A673 (cell line): ENCODE measurements around the gene PDGFD. TPM values are rescaled to one million over a fixed set of nuclear protein-coding genes. Genes with fewer than 3 reads are reported as not detected.

Source experiments
- BruUV-seq: library from RNA; stranded (reverse); fragments of 400-500 nt; replicated peaks from 2 replicates; lab custom pipeline; 2021; lab: Mats Ljungman, UMichigan
- CTCF ChIA-PET: fragments of 300-600 bp; sonication (Branson Sonifier 250); formaldehyde crosslinking; loops from one replicate; lab custom pipeline; 2022; ENCODE audit warnings: antibody characterized with exemption; lab: Charles Lee
- POLR2A ChIA-PET: fragments of 300-600 bp; sonication (Branson Sonifier 250); formaldehyde crosslinking; loops from one replicate; lab custom pipeline; 2022; ENCODE audit warnings: antibody characterized with exemption; ENCODE audit not compliant: low non-redundant PET; lab: Charles Lee
- DNase-seq: peaks from one replicate; pipeline ENCODE4 v3.0.0-alpha.2; 2015; ENCODE audit warnings: low spot score
- H3K27ac ChIP-seq: fragments of 200-600 bp; sonication (generic); 2 replicates; pipeline ENCODE4 v1.5.1; 2016; ENCODE audit warnings: mixed run types, low read depth, mild to moderate bottlenecking, mixed read lengths, antibody characterized with exemption, low read length; ENCODE audit not compliant: poor library complexity, severe bottlenecking
- H3K27me3 ChIP-seq: fragments of 200-600 bp; sonication (generic); replicated peaks from 2 replicates; pipeline ENCODE4 v1.6.1; 2017; ENCODE audit warnings: mixed run types, low read depth, mild to moderate bottlenecking, mixed read lengths, antibody characterized with exemption, low read length; ENCODE audit not compliant: insufficient read depth, poor library complexity
- H3K36me3 ChIP-seq: fragments of 200-600 bp; sonication (generic); 2 replicates; pipeline ENCODE4 v1.6.1; 2016; ENCODE audit warnings: mixed run types, mild to moderate bottlenecking, mixed read lengths, antibody characterized with exemption, low read length; ENCODE audit not compliant: insufficient read depth, poor library complexity, severe bottlenecking
- H3K4me1 ChIP-seq: fragments of 200-600 bp; sonication (generic); 2 replicates; pipeline ENCODE4 v1.6.1; 2017; ENCODE audit warnings: mixed run types, mild to moderate bottlenecking, mixed read lengths, antibody characterized with exemption, low read length; ENCODE audit not compliant: insufficient read depth, poor library complexity, severe bottlenecking
- H3K4me3 ChIP-seq: fragments of 200-600 bp; sonication (generic); 2 replicates; pipeline ENCODE4 v1.5.1; 2016; ENCODE audit warnings: low read depth, mixed run types, mild to moderate bottlenecking, mixed read lengths, low read length; ENCODE audit not compliant: poor library complexity, severe bottlenecking
- H3K9me3 ChIP-seq: fragments of 200-600 bp; sonication (generic); 2 replicates; pipeline ENCODE4 v1.6.1; 2016; ENCODE audit warnings: mixed run types, low read depth, mild to moderate bottlenecking, mixed read lengths, antibody characterized with exemption, low read length; ENCODE audit not compliant: poor library complexity, severe bottlenecking
- CTCF ChIP-seq: fragments of 300-800, 200-600 bp; sonication (generic); conservative IDR thresholded peaks from 2 replicates; pipeline ENCODE4 v1.5.1; 2017; ENCODE audit warnings: low read depth, mild to moderate bottlenecking, antibody characterized with exemption, low read length, moderate library complexity, mixed read lengths
- EZH2 ChIP-seq: fragments of 200-600 bp; sonication (generic); IDR thresholded peaks from 2 replicates; pipeline ENCODE4 v1.6.1; 2017; ENCODE audit warnings: borderline replicate concordance, low read depth, mild to moderate bottlenecking, mixed read lengths, antibody characterized with exemption, low read length; ENCODE audit not compliant: poor library complexity, severe bottlenecking
- intact Hi-C: fragments of 100-400 bp; cut with micrococcal nuclease; formaldehyde crosslinking; loops from one replicate; pipeline ENCODE4 v1.10.0; 2022; ENCODE audit not compliant: unreplicated experiment
- total RNA-seq: library from RNA; stranded (reverse); gene quantifications from 2 replicates; pipeline ENCODE4 v1.2.3, GENCODE V29; 2021

Gene PDGFD
- total RNA-seq, 1 experiment from 2014 or later, result 6.1 TPM

DNA sequence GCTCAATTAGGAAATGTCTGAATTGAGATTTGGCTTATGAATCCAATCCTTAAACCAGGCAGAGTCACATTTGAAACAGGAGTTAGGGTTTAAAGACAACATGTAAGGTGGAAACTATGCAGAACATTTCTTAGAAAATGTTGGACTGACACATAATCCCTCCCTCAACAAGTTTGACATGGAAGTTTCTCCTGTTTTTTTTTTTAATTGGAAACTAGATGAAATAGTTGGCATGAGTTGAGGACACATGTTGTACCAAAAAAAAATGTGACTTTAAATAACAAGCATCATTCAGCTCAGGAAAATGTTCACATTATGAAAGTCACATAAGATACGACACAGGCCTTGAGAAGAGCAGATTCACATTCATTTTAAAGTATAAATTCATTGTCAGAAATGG is 282.4 kb downstream of the PDGFD start:
- Histone ChIP-seq H3K9me3 (no peaks in the 10 kb centered on the region), H3K4me3 (no peak overlapping the region), H3K36me3 (no peaks in the 10 kb centered on the region), H3K4me1 (no peaks in the 10 kb centered on the region), H3K27ac (no peak overlapping the region), H3K27me3 (no peaks in the 10 kb centered on the region)
- DNase-seq, result no peak
- no TSS peak for BruUV-seq
- TF ChIP-seq CTCF (no peak), EZH2 (no peak)
- POLR2A ChIA-PET, result no interaction called here
- intact Hi-C loops, result no loop called here
- CTCF ChIA-PET, result no interaction called here

DNA sequence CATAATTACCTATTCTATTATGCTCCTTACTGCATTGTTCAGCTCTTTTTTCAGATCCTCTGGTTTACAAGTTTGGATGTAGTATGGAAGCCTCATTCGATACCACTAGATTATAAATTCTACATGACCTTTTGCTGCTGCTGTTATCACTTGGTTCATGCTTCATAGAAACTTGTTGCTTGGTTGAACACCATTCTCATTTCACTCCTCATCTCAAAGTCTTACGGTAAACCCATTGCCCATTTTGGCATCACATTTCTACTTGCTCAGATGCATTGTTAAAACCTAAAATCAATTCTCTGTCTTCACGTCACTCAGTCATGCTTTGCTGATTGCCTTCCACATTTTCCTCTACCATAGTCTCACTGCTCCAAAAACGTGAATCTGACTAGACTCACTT is 283.0 kb downstream of the PDGFD start:
- BruUV-seq, result no TSS peak
- Histone ChIP-seq H3K27ac (no peak overlapping the region), H3K27me3 (no peaks in the 10 kb centered on the region), H3K9me3 (no peaks in the 10 kb centered on the region), H3K4me3 (no peak overlapping the region), H3K36me3 (no peaks in the 10 kb centered on the region), H3K4me1 (no peaks in the 10 kb centered on the region)
- no peak for DNase-seq
- intact Hi-C loops, result no loop called here
- CTCF ChIA-PET, result no interaction called here
- no peak for TF ChIP-seq EZH2
- TF ChIP-seq CTCF, result no peak
- POLR2A ChIA-PET, result no interaction called here

DNA sequence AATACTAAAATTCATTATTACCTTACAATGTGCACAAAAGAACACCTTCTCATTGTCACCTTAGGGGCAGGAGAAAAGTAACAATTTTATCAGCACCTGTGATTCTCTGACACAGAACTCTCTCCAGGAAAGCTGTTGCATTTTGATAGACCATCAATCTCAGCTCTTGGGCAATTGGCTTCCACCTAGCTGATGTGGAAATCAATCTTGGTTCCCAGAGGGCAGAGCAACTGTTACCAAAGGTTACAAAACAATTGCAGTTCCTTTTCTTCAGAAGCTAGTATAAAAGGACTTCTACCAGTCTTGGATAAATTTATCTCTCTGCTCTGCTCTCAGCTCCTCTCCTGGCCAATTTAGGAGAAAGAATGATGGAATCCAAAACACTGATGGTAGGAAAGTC is 285.3 kb downstream of the PDGFD start:
- CTCF ChIA-PET, result no interaction called here
- POLR2A ChIA-PET, result no interaction called here

More for the DNA sequence above, 285.3 kb downstream of the PDGFD start:
- no peaks in the 10 kb centered on the region for H3K27me3 ChIP-seq
- no peak for DNase-seq
- intact Hi-C loops, result no loop called here
- TF ChIP-seq EZH2 (no peak), CTCF (no peak)
- no peak overlapping the region for H3K4me3 ChIP-seq
- no peaks in the 10 kb centered on the region for H3K4me1 ChIP-seq
- no peak overlapping the region for H3K27ac ChIP-seq
- H3K36me3 ChIP-seq, result no peaks in the 10 kb centered on the region
- no peaks in the 10 kb centered on the region for H3K9me3 ChIP-seq
- no TSS peak for BruUV-seq
